Heart right ventricle (tissue), 16 donors: ENCODE data around the gene CDKL4. TPM values are rescaled to one million over a fixed set of nuclear protein-coding genes. Genes with fewer than 3 reads are reported as not detected.

Source experiments
- ATAC-seq, 8 donors: fragments of 200-7000 bp; cut with Tn5 transposase; one replicate each; pipeline ENCODE4 v1.9.1; 2020; ENCODE audit warnings: mild to moderate bottlenecking in 8 of 8, moderate library complexity in 8 of 8, moderate number of reproducible peaks in 1 of 8
- DNase-seq, 2 donors: peaks; one replicate each; pipeline ENCODE4 v3.0.0-alpha.2; 2020
- H3K27ac ChIP-seq, 10 donors: fragments of 200-600 bp; sonication (generic) in 2 of 10; one replicate each; pipeline versions ENCODE4 v1.5.0 to v1.8.0; 2020 to 2022; ENCODE audit warnings: mild to moderate bottlenecking in 3 of 10
- H3K27me3 ChIP-seq, 7 donors: fragments of 200-600 bp; one replicate each; pipeline ENCODE4 v1.8.0; 2021 to 2022; ENCODE audit warnings: mild to moderate bottlenecking in 2 of 7
- H3K36me3 ChIP-seq, 9 donors: fragments of 200-600 bp; sonication (generic) in 1 of 9; one replicate each; pipeline versions ENCODE4 v1.5.0 to v1.8.0; 2020 to 2022; ENCODE audit warnings: mild to moderate bottlenecking in 2 of 9
- H3K4me1 ChIP-seq, 9 donors: fragments of 200-600 bp; sonication (generic) in 1 of 9; one replicate each; pipeline versions ENCODE4 v1.5.0 to v1.8.0; 2020 to 2022; ENCODE audit warnings: mild to moderate bottlenecking in 4 of 9
- H3K4me3 ChIP-seq, 10 donors: fragments of 200-600 bp; sonication (generic) in 2 of 10; one replicate each; pipeline versions ENCODE4 v1.5.0 to v1.8.0; 2020 to 2022; ENCODE audit warnings: mild to moderate bottlenecking in 7 of 10, moderate library complexity in 2 of 10
- H3K9me3 ChIP-seq, 11 donors: fragments of 200-600 bp in 10 of 11; sonication (generic) in 2 of 11; one replicate each; pipeline versions ENCODE4 v1.5.0 to v1.8.0; 2013 to 2022; ENCODE audit warnings: mild to moderate bottlenecking in 2 of 11, control low read depth in 1 of 11, moderate library complexity in 1 of 11
- CTCF ChIP-seq, 9 donors: fragments of 200-600 bp; sonication (generic) in 2 of 9; IDR thresholded peaks; one replicate each; pipeline versions ENCODE4 v1.5.0 to v1.8.0; 2021 to 2022; ENCODE audit warnings: antibody characterized with exemption in 9 of 9, mild to moderate bottlenecking in 5 of 9, moderate library complexity in 1 of 9
- WGBS, 2 donors: extraction: QIAGEN DNeasy Blood & Tissue Kit; methylation state at CpG; one replicate each; pipeline ENCODE4 v1.1.7; 2013; ENCODE audit warnings: inconsistent platforms in 1 of 2; 5-methylcytosine and 5-hydroxymethylcytosine counted together
- intact Hi-C, 10 donors: fragments of 100-400 bp; cut with DNase I; formaldehyde crosslinking; loops; one replicate each; pipeline versions ENCODE4 v1.11.1 to v1.14.2; 2022
- polyA plus RNA-seq, 2 donors: library from polyadenylated mRNA; stranded (reverse); fragments of 200-250 nt; gene quantifications; one replicate each; pipeline ENCODE4 v1.2.3, GENCODE V29; 2013
- total RNA-seq, 10 donors: library from RNA; stranded (reverse); fragmentation: NEBNext Ultra II Directional in 3 of 10; extraction: Animal tissue kit (Norgen Biotek cat#: 25700) in 3 of 10; gene quantifications; one replicate each; pipeline versions ENCODE4 v1.2.1 to v1.2.4, GENCODE V29; 2021 to 2023
- donor health status: Arrhythmogenic right ventricular cardiomyopathy.
- donor health status: ischemic (EF 13 %, LVEDD 7.1; RV severe dilation, severe dysfunction).
- donor health status: healthy with polysubstance abuse.
- donor health status: DM: no; HTN: yes; CAD: no.
- donor health status: DM: no; HTN: no; CAD: no.
- donor health status: ischemic (EF 25% LVEDD 6.9; RV normal size, moderate dysfunction).
- donor health status: ischemic (EF 25% LVEDD 5.7; RV mildly dilated, moderate dysfunction).
- donor health status: healthy.
- donor health status: DM: yes; HTN: yes; CAD: no.
- donor health status: Ischemic cardiomyopathy.
- donor health status: ischemic (EF 35%, LVEDD 5.7; RV mildly dilated, moderate dysfunction).
- donor health status: nonischemic (EF 11% LVEDD 7.7; RV severe dilation, severe dysfunction).
- donor health status: DM: yes; HTN: yes; CAD: no.
- donor health status: PGD.
- donor health status: ischemic (EF 29% LVEDD 5.4; RV normal size, mild dysfunction).
- donor health status: nonischemic (EF 23%, LVEDD 6.1; RV moderate dilation, normal function).

Gene CDKL4
- total and polyA plus RNA-seq, 12 donors: 0.24 to 0.87 (median 0.51) TPM; not detected in 3

- 69 to 70% methylated on average over 2 of the region's 2 CpGs for WGBS, 2 donors
- intact Hi-C loops: loop anchor here in 1 of 10 donors (10.0 kb wide), 1 partner anchor 52 kb away; no protein-coding TSS in a partner anchor
- no peaks in the 10 kb centered on the region for H3K27me3 ChIP-seq
- ATAC-seq (no peak), DNase-seq (no peak)
- H3K4me1 ChIP-seq: no peaks in the 10 kb centered on the region
- no peak for TF ChIP-seq CTCF (IDR thresholded peaks at IDR 0.05)
- H3K27ac ChIP-seq: no peak overlapping the region
- no peaks in the 10 kb centered on the region for H3K36me3 ChIP-seq
- no peak overlapping the region for H3K4me3 ChIP-seq
- H3K9me3 ChIP-seq: no peaks in the 10 kb centered on the region
These were observed 91.3 kb downstream of the CDKL4 start for GRCh38 chr2:39152504-39152903.

- DNase-seq (no peak), ATAC-seq (no peak)
- no peaks in the 10 kb centered on the region for H3K4me1 ChIP-seq
- H3K9me3 ChIP-seq: no peaks in the 10 kb centered on the region
- intact Hi-C loops: loop anchor here in 1 of 10 donors (10.0 kb wide), 1 partner anchor 54 kb away; no protein-coding TSS in a partner anchor
- no peak overlapping the region for H3K4me3 ChIP-seq
- H3K27me3 ChIP-seq: no peaks in the 10 kb centered on the region
- 87 to 94% methylated on average over 9 of the region's 9 CpGs for WGBS, 2 donors
- H3K36me3 ChIP-seq: no peaks in the 10 kb centered on the region
- no peak overlapping the region for H3K27ac ChIP-seq
- no peak for TF ChIP-seq CTCF (IDR thresholded peaks at IDR 0.05)
These were observed 92.8 kb downstream of the CDKL4 start for GRCh38 chr2:39150890-39151497.

- H3K4me1 ChIP-seq: no peaks in the 10 kb centered on the region
- intact Hi-C loops: loop anchor here in 1 of 10 donors (10.0 kb wide), 1 partner anchor 55 kb away; no protein-coding TSS in a partner anchor
- DNase-seq (no peak), ATAC-seq (no peak)
- no peak overlapping the region for H3K27ac ChIP-seq
- no peaks in the 10 kb centered on the region for H3K9me3 ChIP-seq
- no peak overlapping the region for H3K4me3 ChIP-seq
- H3K27me3 ChIP-seq: no peaks in the 10 kb centered on the region
- 94 to 95% methylated on average over 6 of the region's 6 CpGs for WGBS, 2 donors
- no peaks in the 10 kb centered on the region for H3K36me3 ChIP-seq
- no peak for TF ChIP-seq CTCF (IDR thresholded peaks at IDR 0.05)
These were observed 93.6 kb downstream of the CDKL4 start for GRCh38 chr2:39150102-39150562.

- no peak for TF ChIP-seq CTCF (IDR thresholded peaks at IDR 0.05)
- DNase-seq (no peak), ATAC-seq (no peak)
- no peaks in the 10 kb centered on the region for H3K9me3 ChIP-seq
- intact Hi-C loops: no loop called here
- no peak overlapping the region for H3K4me3 ChIP-seq
- no peaks in the 10 kb centered on the region for H3K27me3 ChIP-seq
- H3K36me3 ChIP-seq: no peaks in the 10 kb centered on the region
- no peak overlapping the region for H3K27ac ChIP-seq
- H3K4me1 ChIP-seq: peaks cover 0 to 29% (median 5%) of the 10 kb centered on the region in 9 donors
These were observed 97.1 kb downstream of the CDKL4 start for GRCh38 chr2:39146630-39147029.
